H1 (cell line): ENCODE data around the gene CIAO2A.

Experiments used
- ASH2L ChIP-seq: fragments of 200-600, 300-600 bp; sonication (generic); IDR thresholded peaks from one replicate; pipeline ENCODE4 v1.7.1; 2017; ENCODE audit warnings: low read length
- ATF2 ChIP-seq: IDR thresholded peaks from 2 replicates; pipeline ENCODE4 v1.6.1; 2012; ENCODE audit warnings: low read length, inconsistent platforms
- BACH1 ChIP-seq: IDR thresholded peaks from 2 replicates; pipeline ENCODE4 v1.6.1; 2012; ENCODE audit warnings: low read length, improper control_type of control experiment
- CTBP2 ChIP-seq: IDR thresholded peaks from 2 replicates; pipeline ENCODE4 v1.7.0; 2011; ENCODE audit warnings: borderline replicate concordance, mild to moderate bottlenecking, moderate library complexity, mixed read lengths, low read length; ENCODE audit not compliant: insufficient read depth, insufficient read length
- CTCF ChIP-seq, 3 experiments: IDR thresholded peaks; 1 replicate in 2 of 3; 2 replicates in 1 of 3; pipeline versions ENCODE4 v1.5.1 to v1.6.1; 2011; ENCODE audit warnings: low read length in 3 of 3, mild to moderate bottlenecking in 3 of 3, inconsistent platforms in 2 of 3, low read depth in 1 of 3, moderate library complexity in 1 of 3; ENCODE audit not compliant: insufficient read depth in 1 of 3; ENCODE audit errors: control extremely low read depth in 1 of 3
- EZH2 ChIP-seq: fragments of 200-600 bp; sonication (generic); IDR thresholded peaks from 2 replicates; pipeline ENCODE4 v1.7.1; 2012; ENCODE audit warnings: low read depth, mild to moderate bottlenecking, moderate library complexity, low read length, inconsistent platforms; ENCODE audit not compliant: severe bottlenecking
- GTF2F1 ChIP-seq: IDR thresholded peaks from 2 replicates; pipeline ENCODE4 v1.6.1; 2012; ENCODE audit warnings: low read depth, low read length, improper control_type of control experiment, borderline replicate concordance
- KDM1A ChIP-seq: fragments of 200-600, 300-600 bp; sonication (generic); IDR thresholded peaks from 2 replicates; pipeline ENCODE4 v1.7.1; 2016; ENCODE audit warnings: mild to moderate bottlenecking, low read length, borderline replicate concordance
- MAX ChIP-seq: IDR thresholded peaks from 2 replicates; pipeline ENCODE4 v1.6.1; 2012; ENCODE audit warnings: inconsistent platforms
- POLR2A ChIP-seq, 2 experiments: IDR thresholded peaks; 1 replicate in 1 of 2; 2 replicates in 1 of 2; pipeline ENCODE4 v1.6.1; 2011; ENCODE audit warnings: low read depth in 2 of 2, low read length in 2 of 2, mild to moderate bottlenecking in 2 of 2; ENCODE audit errors: control extremely low read depth in 1 of 2
- POU5F1 ChIP-seq: IDR thresholded peaks from 2 replicates; pipeline ENCODE4 v1.6.1; 2011; ENCODE audit warnings: low read depth, mild to moderate bottlenecking, low read length, moderate library complexity
- SUZ12 ChIP-seq: fragments of 200-600 bp; sonication (generic); IDR thresholded peaks from 2 replicates; pipeline ENCODE4 v1.6.1; 2012; ENCODE audit warnings: mild to moderate bottlenecking, inconsistent platforms, low read length, moderate library complexity, mixed read lengths
- TAF1 ChIP-seq: IDR thresholded peaks from 2 replicates; pipeline ENCODE4 v1.6.1; 2011; ENCODE audit warnings: mild to moderate bottlenecking, low read depth, low read length
- TEAD4 ChIP-seq: IDR thresholded peaks from 2 replicates; pipeline ENCODE4 v1.6.1; 2012; ENCODE audit warnings: low read depth, low read length, inconsistent platforms, mixed read lengths

- TF ChIP-seq MAX, result peak; percentile 69
- no peak for TF ChIP-seq KDM1A
- TF ChIP-seq EZH2, result no peak
- peak in 2 of 3 experiments; percentile 25 to 29; a peak in 2 of 4 replicates for TF ChIP-seq CTCF (IDR thresholded peaks at IDR 0.05; ENCODE audit: control extremely low read depth in 1 of 3, insufficient read depth in 1 of 3, low read depth in 1 of 3, low read length in 3 of 3)
- no peak for TF ChIP-seq BACH1
- no peak for TF ChIP-seq ASH2L
- TF ChIP-seq ATF2, result no peak
- no peak for TF ChIP-seq POLR2A (IDR thresholded peaks at IDR 0.05; ENCODE audit: control extremely low read depth in 1 of 2, low read depth in 2 of 2, low read length in 2 of 2)
- TF ChIP-seq TEAD4, result no peak
- TF ChIP-seq POU5F1, result no peak
- TF ChIP-seq SUZ12, result no peak
- no peak for TF ChIP-seq TAF1
- TF ChIP-seq CTBP2, result no peak
- TF ChIP-seq GTF2F1, result no peak
These were observed 69.2 kb downstream of the CIAO2A start for GRCh38 chr15:64024172-64025050.
